NT2/D1 (cell line): ENCODE results near the gene JTB.

Experiments
- YY1 ChIP-seq: IDR thresholded peaks from 2 replicates; pipeline ENCODE4 v1.6.1; 2011; ENCODE audit not compliant: insufficient read length, insufficient read depth
- ZNF274 ChIP-seq: IDR thresholded peaks from 2 replicates; pipeline ENCODE4 v1.6.1; 2011; ENCODE audit warnings: mild to moderate bottlenecking, low read depth, low read length

- TF ChIP-seq ZNF274 (no peak), YY1 (no peak)
Observed at GRCh38 chr1:153944827-153945117, 32.7 kb downstream of the JTB start.
